ENCODE results near the gene PRKCA.

GRCh38 chr17:66407864-66408263 is 105.5 kb downstream of the PRKCA start:
- TF ChIP-seq, protein P1, sequence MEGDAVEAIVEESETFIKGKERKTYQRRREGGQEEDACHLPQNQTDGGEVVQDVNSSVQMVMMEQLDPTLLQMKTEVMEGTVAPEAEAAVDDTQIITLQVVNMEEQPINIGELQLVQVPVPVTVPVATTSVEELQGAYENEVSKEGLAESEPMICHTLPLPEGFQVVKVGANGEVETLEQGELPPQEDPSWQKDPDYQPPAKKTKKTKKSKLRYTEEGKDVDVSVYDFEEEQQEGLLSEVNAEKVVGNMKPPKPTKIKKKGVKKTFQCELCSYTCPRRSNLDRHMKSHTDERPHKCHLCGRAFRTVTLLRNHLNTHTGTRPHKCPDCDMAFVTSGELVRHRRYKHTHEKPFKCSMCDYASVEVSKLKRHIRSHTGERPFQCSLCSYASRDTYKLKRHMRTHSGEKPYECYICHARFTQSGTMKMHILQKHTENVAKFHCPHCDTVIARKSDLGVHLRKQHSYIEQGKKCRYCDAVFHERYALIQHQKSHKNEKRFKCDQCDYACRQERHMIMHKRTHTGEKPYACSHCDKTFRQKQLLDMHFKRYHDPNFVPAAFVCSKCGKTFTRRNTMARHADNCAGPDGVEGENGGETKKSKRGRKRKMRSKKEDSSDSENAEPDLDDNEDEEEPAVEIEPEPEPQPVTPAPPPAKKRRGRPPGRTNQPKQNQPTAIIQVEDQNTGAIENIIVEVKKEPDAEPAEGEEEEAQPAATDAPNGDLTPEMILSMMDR (IDR thresholded peaks at IDR 0.05; ENCODE audit: low read depth, low read length) = no peak
- no peak for TF ChIP-seq POLR2A (IDR thresholded peaks at IDR 0.05; ENCODE audit: extremely low read depth, insufficient read length)

Measured in NB4 (cell line).